ENCODE data around the gene FARP1.
"Not testable (repeated sequence)": the region's sequence is repeated elsewhere in the genome, so short reads cannot be mapped to it uniquely, and the experiment has no call there.

The FARP1 gene

DNA sequence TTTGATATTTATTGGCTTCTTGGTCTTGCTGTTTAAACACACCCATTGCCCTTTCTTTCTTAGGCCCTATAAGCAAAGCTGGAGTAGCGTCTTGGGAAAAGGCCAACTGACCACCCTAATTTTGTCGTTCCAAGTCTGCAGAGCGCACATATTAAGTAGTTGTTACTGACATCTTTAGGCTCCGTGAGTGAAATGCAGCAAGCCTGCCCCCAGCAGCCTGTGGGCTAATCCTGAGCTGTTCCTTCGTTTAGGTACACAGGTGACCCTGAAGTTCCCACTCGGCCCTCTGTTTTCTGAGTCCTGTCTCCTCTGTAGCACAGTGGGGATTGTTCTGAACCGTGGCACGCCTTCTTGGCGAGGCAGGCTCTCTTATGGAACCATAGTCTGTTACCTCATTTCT is 263.5 kb downstream of the FARP1 start:
- Mint-ChIP-seq H3K27me3 (peaks cover 6% of the 10 kb centered on the region), H3K4me3 (no peak overlapping the region), H3K9me3 (no peaks in the 10 kb centered on the region), H3K36me3 (ENCODE audit: low read depth) (no peaks in the 10 kb centered on the region), H3K4me1 (ENCODE audit: low read depth) (peaks cover 4% of the 10 kb centered on the region), H3K27ac (no peak overlapping the region)
- no peak for DNase-seq

DNA sequence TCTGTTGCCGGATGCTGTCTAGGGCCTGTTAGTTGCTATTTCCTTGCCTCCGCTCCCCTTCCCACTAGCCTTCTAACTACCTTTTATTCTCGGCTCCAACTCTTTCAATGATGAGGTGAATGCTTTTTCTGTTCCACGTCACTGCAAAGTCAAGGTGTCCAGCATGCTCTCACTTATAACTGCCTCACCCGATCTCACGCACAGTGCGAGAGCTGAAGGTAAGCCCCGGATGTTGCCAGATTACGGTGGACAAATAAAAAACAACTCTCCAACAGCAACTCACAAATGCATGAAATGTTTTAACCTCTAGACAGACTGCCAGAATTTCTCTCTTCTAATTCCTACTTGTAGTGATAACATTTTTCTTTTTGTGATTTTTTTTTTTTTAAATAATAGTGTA is 264.1 kb downstream of the FARP1 start:
- H3K27me3 Mint-ChIP-seq: peaks cover 8% of the 10 kb centered on the region
- H3K9me3 Mint-ChIP-seq: no peaks in the 10 kb centered on the region
- no peak for DNase-seq
- no peaks in the 10 kb centered on the region for H3K36me3 Mint-ChIP-seq (ENCODE audit: low read depth)
- H3K4me1 Mint-ChIP-seq (ENCODE audit: low read depth): peaks cover 9% of the 10 kb centered on the region
- no peak overlapping the region for H3K27ac Mint-ChIP-seq
- no peak overlapping the region for H3K4me3 Mint-ChIP-seq

DNA sequence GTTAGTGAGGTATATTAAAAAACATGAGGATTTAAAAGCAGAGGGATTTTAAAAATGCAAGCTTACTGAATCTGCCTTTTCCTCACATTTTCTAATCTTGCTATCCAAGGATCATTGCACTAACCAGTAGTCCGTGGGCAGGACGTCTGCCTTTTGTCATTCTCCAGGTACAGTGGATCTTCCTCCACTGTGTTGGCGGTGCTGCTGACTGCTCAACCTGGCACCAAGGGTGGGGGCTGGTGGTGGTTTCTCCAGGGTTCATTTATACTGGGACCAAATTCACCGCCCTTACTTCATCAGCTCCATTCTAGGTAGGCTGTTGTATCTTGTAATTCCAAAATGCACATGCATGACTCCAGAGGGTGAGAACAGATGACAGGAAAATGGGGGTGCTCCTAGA is 264.7 kb downstream of the FARP1 start:
- Mint-ChIP-seq H3K4me1 (ENCODE audit: low read depth) (peaks cover 14% of the 10 kb centered on the region), H3K27ac (no peak overlapping the region), H3K36me3 (ENCODE audit: low read depth) (no peaks in the 10 kb centered on the region), H3K27me3 (peaks cover 10% of the 10 kb centered on the region), H3K9me3 (no peaks in the 10 kb centered on the region), H3K4me3 (no peak overlapping the region)
- DNase-seq: no peak

DNA sequence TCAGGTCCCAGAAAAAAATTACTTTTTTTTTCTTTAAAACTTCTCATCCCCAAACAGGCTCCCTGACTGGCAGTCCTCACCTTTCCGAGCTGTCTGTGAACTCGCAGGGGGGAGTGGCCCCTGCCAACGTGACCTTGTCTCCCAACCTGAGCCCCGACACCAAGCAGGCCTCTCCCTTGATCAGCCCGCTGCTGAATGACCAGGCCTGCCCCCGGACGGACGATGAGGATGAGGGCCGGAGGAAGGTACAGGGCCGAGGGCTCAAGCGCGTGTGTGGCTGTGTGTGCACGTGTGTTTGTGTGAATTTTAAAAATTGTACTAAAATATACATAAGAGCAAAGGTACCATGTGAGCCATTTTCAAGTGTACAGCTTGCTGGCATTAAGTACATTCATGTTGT is 266.4 kb downstream of the FARP1 start:
- H3K4me3 Mint-ChIP-seq: no peak overlapping the region
- no peaks in the 10 kb centered on the region for H3K9me3 Mint-ChIP-seq
- H3K4me1 Mint-ChIP-seq (ENCODE audit: low read depth): peaks cover 15% of the 10 kb centered on the region
- peaks cover 10% of the 10 kb centered on the region for H3K27me3 Mint-ChIP-seq
- DNase-seq: no peak
- H3K27ac Mint-ChIP-seq: no peak overlapping the region
- no peaks in the 10 kb centered on the region for H3K36me3 Mint-ChIP-seq (ENCODE audit: low read depth)

DNA sequence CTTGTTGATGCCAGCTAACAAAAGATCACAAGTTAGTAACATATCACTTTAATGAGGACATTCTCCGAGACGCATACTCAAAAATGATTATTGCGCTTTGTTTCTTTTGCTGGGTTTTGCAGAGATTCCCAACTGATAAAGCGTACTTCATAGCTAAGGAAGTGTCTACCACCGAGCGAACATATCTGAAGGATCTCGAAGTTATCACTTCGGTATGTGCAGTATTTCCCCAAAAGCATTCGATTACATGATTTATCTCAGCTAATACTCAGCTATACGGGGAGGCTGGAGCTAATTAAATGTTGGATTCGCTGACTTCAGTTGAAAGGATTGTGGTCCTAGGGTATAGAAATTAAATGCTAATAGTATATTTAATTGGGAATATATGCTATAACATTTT is 267.7 kb downstream of the FARP1 start:
- no peaks in the 10 kb centered on the region for H3K9me3 Mint-ChIP-seq
- H3K4me3 Mint-ChIP-seq: no peak overlapping the region
- no peak overlapping the region for H3K27ac Mint-ChIP-seq
- no peaks in the 10 kb centered on the region for H3K36me3 Mint-ChIP-seq (ENCODE audit: low read depth)
- H3K4me1 Mint-ChIP-seq (ENCODE audit: low read depth): peaks cover 15% of the 10 kb centered on the region
- peaks cover 10% of the 10 kb centered on the region for H3K27me3 Mint-ChIP-seq
- DNase-seq: no peak

DNA sequence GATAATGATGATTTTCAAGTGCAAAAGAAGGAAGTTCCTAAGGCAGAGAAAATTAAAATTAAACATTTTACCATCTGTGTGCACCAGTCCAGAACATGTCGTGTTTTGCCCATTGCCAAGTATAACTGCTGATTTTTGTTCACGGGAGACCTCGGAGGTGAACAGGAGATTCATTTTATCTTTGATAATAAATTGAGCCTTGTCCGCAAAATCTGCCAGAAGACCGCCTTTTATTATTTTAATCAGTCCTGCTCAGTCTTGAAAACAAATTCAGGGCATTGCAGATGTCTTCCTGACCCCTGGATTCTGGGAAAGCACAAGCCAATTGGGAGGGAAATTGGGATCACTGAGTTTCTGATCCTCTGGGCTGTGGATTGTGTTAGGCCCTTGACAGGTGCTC is 268.1 kb downstream of the FARP1 start:
- Mint-ChIP-seq H3K9me3 (no peaks in the 10 kb centered on the region), H3K27me3 (peaks cover 10% of the 10 kb centered on the region), H3K4me3 (no peak overlapping the region), H3K36me3 (ENCODE audit: low read depth) (no peaks in the 10 kb centered on the region), H3K4me1 (ENCODE audit: low read depth) (peaks cover 15% of the 10 kb centered on the region), H3K27ac (no peak overlapping the region)
- DNase-seq: no peak

DNA sequence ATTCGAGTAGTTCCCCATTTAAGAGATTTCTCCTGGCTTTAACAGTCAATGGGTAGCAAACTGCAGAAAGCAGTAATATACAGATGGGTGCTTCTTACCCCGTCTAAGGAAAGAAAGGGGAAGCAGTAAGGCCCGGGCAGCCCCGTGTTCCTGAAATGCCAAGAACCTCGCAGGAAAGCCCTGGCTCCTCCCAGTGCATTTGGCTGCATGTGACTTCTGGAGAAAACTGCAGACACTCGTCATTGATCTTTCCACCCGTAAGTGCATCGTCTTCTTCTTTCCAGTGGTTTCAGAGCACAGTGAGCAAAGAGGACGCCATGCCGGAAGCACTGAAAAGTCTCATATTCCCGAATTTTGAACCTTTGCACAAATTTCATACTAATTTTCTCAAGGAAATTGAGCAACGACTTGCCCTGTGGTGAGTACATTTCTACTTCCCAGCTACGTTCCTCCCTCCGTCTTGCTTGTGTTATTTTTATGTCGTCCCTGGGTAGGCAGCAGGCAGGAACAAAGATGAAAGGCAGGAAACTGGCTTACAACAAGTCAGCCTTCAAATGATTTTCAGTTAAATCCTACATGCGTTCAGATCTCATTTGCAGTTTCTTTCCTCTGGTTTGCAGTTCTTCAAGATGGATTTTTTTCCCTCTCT is 268.8 kb downstream of the FARP1 start:
- peaks cover 10% of the 10 kb centered on the region for H3K27me3 Mint-ChIP-seq
- H3K9me3 Mint-ChIP-seq: no peaks in the 10 kb centered on the region
- peak overlapping the region; percentile 2 for H3K27ac Mint-ChIP-seq
- peak overlapping the region; percentile 39 for H3K4me3 Mint-ChIP-seq
- DNase-seq: peak; percentile 33
- H3K36me3 Mint-ChIP-seq (ENCODE audit: low read depth): no peaks in the 10 kb centered on the region
- H3K4me1 Mint-ChIP-seq (ENCODE audit: low read depth): peaks cover 15% of the 10 kb centered on the region

DNA sequence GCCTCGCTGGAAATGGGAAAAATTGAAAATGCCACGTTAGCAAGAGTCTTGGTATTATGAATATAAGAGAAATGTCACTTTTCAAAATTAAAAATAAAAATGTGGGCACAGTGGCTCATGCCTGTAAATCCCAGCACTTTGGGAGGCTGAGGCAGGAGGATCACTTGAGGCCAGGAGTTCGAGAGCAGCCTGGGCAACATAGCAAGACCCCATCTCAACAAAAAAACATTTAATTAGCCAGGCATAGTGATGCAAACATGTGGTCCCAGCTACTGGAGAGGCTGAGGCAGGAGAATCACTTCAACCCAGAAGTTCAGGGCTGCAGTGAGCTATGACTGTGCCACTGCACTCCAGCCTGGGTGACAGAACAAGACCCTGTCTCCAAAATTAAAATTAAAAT is 270.4 kb downstream of the FARP1 start:
- H3K9me3 Mint-ChIP-seq; H3K27ac Mint-ChIP-seq; H3K27me3 Mint-ChIP-seq; H3K4me3 Mint-ChIP-seq; H3K36me3 Mint-ChIP-seq (ENCODE audit: low read depth); DNase-seq: not testable (repeated sequence)
- H3K4me1 Mint-ChIP-seq (ENCODE audit: low read depth): peaks cover 15% of the 10 kb centered on the region

DNA sequence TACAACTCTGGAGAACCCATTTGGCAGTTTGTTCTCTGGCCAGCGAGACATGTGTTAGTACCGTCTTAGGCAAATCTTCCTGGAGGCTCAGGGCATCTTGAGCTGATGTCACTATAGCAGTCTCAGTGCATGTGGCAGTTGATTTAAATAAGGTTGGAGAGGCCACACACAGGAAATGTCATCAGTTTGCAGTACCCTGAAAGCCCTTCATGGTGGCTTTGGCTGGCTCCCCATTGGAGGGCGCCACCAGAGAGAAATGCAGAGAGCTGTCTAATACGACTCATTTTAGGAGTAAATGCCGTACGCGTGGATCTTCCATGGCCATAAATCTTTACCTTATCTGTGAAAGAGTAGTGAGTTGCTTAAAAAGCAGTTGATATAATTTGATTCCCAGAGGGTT is 270.9 kb downstream of the FARP1 start:
- Mint-ChIP-seq H3K9me3 (no peaks in the 10 kb centered on the region), H3K27me3 (peaks cover 10% of the 10 kb centered on the region), H3K36me3 (ENCODE audit: low read depth) (no peaks in the 10 kb centered on the region), H3K27ac (no peak overlapping the region), H3K4me1 (ENCODE audit: low read depth) (peaks cover 15% of the 10 kb centered on the region), H3K4me3 (no peak overlapping the region)
- DNase-seq: no peak

DNA sequence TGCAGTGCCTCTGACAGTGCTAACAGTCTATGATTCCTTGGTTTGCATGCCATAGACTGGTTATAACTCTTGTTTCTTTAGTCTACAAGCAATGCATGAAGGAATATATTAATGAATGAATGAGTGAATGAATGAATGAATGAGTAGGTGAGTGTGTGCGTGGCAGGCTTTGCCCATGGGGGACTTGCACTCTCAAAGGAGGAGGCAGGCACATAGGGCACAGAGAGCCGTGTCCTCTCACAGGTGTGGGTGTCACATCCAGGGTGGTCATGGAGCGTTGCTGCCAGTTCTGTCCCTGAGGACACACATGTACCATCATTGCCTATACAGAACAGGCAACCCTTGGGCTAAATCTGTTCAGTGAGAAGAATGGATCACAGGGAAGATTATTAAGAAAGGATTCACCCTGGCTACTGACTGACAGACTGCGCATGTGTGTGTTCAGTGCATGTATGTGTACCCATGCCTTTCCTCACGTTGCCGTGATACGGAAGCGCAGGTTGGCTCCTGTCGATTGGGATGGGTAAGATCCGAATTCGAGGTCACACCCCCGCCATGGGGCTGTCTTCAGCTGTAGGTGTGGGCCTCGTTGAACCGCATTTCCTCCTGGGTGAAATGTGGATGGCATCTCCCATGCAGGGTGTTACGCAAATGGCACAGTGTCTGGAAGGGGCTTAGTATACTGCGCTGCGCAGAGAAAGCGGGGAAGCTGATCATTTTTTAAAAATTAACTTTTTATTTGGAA is 272.6 kb downstream of the FARP1 start:
- no peak overlapping the region for H3K27ac Mint-ChIP-seq
- no peak overlapping the region for H3K4me3 Mint-ChIP-seq
- H3K9me3 Mint-ChIP-seq: no peaks in the 10 kb centered on the region
- H3K4me1 Mint-ChIP-seq (ENCODE audit: low read depth): peaks cover 15% of the 10 kb centered on the region
- no peak for DNase-seq
- H3K27me3 Mint-ChIP-seq: peaks cover 10% of the 10 kb centered on the region
- H3K36me3 Mint-ChIP-seq (ENCODE audit: low read depth): no peaks in the 10 kb centered on the region

DNA sequence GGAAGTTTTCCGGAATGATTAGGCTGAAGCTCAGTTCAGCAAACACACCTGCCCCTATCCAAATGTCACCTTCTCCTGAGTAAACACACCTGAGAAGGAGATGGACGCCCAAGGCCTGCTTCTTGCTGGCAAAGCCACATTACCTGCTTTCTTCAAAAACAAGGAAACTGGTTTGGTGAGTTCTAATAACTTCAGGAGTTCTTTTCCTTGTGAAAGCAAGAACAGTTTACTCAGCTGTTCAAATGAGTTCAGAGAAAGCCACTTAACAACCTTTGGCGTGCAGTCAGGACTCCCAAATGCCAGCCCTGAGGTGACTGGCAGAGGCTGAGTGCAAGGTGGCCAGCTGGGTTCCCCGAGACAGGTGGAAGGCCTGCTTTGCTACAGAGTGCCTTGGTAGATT is 273.5 kb downstream of the FARP1 start:
- Mint-ChIP-seq H3K27me3 (peaks cover 4% of the 10 kb centered on the region), H3K4me1 (ENCODE audit: low read depth) (peaks cover 12% of the 10 kb centered on the region), H3K27ac (no peak overlapping the region), H3K9me3 (no peaks in the 10 kb centered on the region), H3K36me3 (ENCODE audit: low read depth) (no peaks in the 10 kb centered on the region), H3K4me3 (no peak overlapping the region)
- DNase-seq: no peak

DNA sequence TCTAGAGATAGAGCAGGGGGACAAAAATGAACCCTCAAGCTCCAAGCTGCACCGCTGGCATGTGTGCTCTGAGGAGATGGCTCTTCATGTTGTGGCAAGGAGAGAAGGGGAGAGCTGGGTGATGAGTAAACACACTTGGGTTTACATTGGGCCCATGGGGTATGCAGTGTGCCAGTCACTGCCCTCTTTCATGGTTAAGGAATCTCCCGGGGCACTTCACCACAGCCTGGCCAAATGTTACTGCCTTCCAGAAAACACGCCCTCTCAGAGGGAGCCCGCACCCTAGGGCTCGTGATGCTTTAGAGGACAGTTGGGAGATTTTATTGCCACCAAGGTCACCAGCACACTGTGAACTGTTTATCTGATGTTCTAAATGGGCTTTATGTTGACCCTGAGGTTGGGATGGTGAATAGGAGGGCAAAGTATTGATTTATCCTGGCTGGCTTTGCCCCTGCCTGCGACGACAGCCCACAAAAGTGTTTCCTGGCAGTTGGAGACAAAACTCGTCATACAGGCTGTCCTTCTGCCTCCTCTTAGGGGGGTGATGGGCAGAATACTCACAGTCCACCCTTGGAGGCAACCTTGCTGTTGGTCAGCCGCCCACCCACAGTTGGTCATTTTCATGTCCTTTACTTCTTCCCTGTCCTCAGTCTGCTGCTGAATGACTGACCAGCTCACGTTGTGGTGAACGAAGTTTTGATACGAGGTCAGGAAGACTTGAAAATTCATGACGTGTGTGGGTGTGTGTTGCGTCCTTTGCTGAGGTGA is 277.1 kb downstream of the FARP1 start:
- DNase-seq: no peak
- Mint-ChIP-seq H3K4me1 (ENCODE audit: low read depth) (no peaks in the 10 kb centered on the region), H3K4me3 (no peak overlapping the region), H3K9me3 (no peaks in the 10 kb centered on the region), H3K27ac (no peak overlapping the region), H3K36me3 (ENCODE audit: low read depth) (no peaks in the 10 kb centered on the region), H3K27me3 (peaks cover 4% of the 10 kb centered on the region)

DNA sequence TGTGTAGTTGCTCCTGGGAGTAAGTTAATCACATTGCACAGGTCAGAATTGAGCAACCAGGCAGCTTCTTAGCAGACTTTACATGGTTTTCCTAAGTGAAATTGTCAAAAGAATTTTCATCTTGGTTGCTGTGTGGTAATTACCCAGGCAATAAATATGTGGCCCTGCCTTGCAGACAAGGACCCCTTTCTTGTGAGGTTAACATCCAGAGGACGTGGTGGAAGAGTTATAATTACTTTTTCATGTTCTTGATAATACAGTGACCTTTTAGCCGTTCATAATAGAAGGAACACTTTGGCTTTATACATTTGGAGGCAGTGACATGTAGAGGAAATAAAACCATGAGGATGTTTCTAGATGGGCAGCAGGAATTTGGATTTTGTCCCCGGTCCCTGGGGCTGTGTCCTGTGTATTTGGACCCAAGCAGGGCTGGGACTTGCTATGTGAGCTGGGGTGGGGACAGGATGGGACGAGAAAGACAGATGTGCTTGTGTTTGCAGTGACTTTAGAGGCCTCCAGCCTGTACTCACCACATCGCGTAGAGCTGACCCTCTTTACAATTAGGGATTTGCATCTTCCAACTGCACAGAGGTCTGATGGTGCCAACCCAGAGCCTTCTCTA is 277.8 kb downstream of the FARP1 start:
- H3K9me3 Mint-ChIP-seq: no peaks in the 10 kb centered on the region
- no peak overlapping the region for H3K4me3 Mint-ChIP-seq
- no peaks in the 10 kb centered on the region for H3K4me1 Mint-ChIP-seq (ENCODE audit: low read depth)
- DNase-seq: no peak
- no peak overlapping the region for H3K27ac Mint-ChIP-seq
- peaks cover 4% of the 10 kb centered on the region for H3K27me3 Mint-ChIP-seq
- no peaks in the 10 kb centered on the region for H3K36me3 Mint-ChIP-seq (ENCODE audit: low read depth)

DNA sequence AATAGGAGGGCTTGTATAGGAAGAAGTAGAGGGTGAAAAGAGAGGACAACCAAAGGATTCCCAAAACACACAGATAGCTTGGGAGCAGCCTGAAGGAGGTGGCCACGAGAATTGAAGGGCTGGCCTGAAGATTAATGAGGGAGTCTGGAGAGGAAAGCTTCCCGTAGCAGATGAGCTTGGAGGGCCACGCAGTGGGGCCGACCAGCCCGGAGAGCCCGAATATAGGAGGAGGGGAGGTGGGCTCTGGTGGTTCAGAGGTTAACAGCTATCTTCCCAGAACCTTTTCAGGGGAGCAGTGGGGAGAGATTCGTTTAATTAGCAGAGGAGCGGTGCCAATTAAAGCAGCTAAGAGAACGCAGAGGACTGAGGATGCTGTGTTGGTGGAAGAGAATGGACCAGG is 279.2 kb downstream of the FARP1 start:
- DNase-seq: no peak
- no peaks in the 10 kb centered on the region for H3K9me3 Mint-ChIP-seq
- no peak overlapping the region for H3K27ac Mint-ChIP-seq
- no peaks in the 10 kb centered on the region for H3K36me3 Mint-ChIP-seq (ENCODE audit: low read depth)
- H3K4me3 Mint-ChIP-seq: no peak overlapping the region
- peaks cover 9% of the 10 kb centered on the region for H3K27me3 Mint-ChIP-seq
- H3K4me1 Mint-ChIP-seq (ENCODE audit: low read depth): no peaks in the 10 kb centered on the region

DNA sequence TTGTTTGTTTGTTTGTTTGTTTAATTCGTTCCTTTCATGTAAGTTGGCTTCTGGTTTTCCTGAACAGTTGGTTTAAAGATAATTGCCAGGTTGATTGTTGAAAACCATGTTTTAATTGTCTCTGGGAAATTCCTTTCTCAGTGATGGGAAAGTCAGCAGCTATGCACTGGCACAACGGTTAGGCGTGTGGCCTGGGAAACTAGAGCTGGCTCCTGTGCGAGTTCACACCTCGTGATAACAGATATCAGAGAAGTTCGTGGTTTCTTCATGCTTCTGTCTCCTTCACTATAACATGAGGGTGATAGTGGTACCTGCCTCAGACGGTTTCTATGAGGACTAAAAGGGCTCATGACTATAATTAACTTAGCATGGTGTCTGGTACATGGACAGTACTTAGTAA is 280.5 kb downstream of the FARP1 start:
- H3K27me3 Mint-ChIP-seq: peaks cover 10% of the 10 kb centered on the region
- no peak for DNase-seq

More for the DNA sequence above, 280.5 kb downstream of the FARP1 start:
- H3K36me3 Mint-ChIP-seq (ENCODE audit: low read depth): no peaks in the 10 kb centered on the region
- no peak overlapping the region for H3K4me3 Mint-ChIP-seq
- no peak overlapping the region for H3K27ac Mint-ChIP-seq
- H3K9me3 Mint-ChIP-seq: no peaks in the 10 kb centered on the region
- H3K4me1 Mint-ChIP-seq (ENCODE audit: low read depth): no peaks in the 10 kb centered on the region
